ENCODE results near the gene MEDAG.

- no peak for TF ChIP-seq POLR2AphosphoS5 (IDR thresholded peaks at IDR 0.05)
- no peak for TF ChIP-seq POLR2A (IDR thresholded peaks at IDR 0.05)
- no peak for TF ChIP-seq CTCF (IDR thresholded peaks at IDR 0.05)
- no peak for TF ChIP-seq EP300 (IDR thresholded peaks at IDR 0.05)
These were observed 19.4 kb downstream of the MEDAG start for GRCh38 chr13:30925429-30925828.
